K562 (cell line): ENCODE measurements around the gene CASP9. TPM values are rescaled to one million over a fixed set of nuclear protein-coding genes. Genes with fewer than 3 reads are reported as not detected.

Experiments
- CEBPB ChIP-seq: fragments of 450-650 bp; IDR thresholded peaks from 2 replicates; pipeline ENCODE4 v1.6.1; 2016; ENCODE audit warnings: missing genetic modification characterization, missing compliant biosample characterization
- CEBPG ChIP-seq, 3 experiments: fragments of 200-800 bp in 1 of 3; sonication (Bioruptor generic) in 1 of 3; sonication (generic) in 1 of 3; formaldehyde crosslinking in 1 of 3; IDR thresholded peaks in 2 of 3; conservative IDR thresholded peaks in 1 of 3; 2 replicates each; pipeline versions ENCODE4 v1.6.1 to v1.8.0; 2016 to 2022; ENCODE audit warnings: missing compliant biosample characterization in 2 of 3, missing genetic modification characterization in 2 of 3, mild to moderate bottlenecking in 1 of 3, missing genetic modification reagents in 1 of 3
- HMGN3 ChIP-seq: IDR thresholded peaks from 2 replicates; pipeline ENCODE4 v1.6.1; 2011; ENCODE audit warnings: borderline replicate concordance, low read depth, mild to moderate bottlenecking, mixed read lengths, low read length; ENCODE audit not compliant: insufficient read length; ENCODE audit errors: extremely low read depth
- JUN ChIP-seq, 2 experiments: sonication (generic) in 1 of 2; formaldehyde crosslinking in 1 of 2; IDR thresholded peaks; 2 replicates each; pipeline versions ENCODE4 v1.6.1 to v1.8.0; 2012 to 2022; ENCODE audit warnings: borderline replicate concordance in 2 of 2, mild to moderate bottlenecking in 2 of 2, improper control_type of control experiment in 1 of 2, low read depth in 1 of 2, low read length in 1 of 2, missing genetic modification reagents in 1 of 2
- NFE2 ChIP-seq: IDR thresholded peaks from 2 replicates; pipeline ENCODE4 v1.6.1; 2014; ENCODE audit warnings: antibody characterized with exemption, low read depth
- NFXL1 ChIP-seq: fragments of 450-650 bp; formaldehyde crosslinking; IDR thresholded peaks from 2 replicates; pipeline ENCODE4 v1.4.0; 2021; ENCODE audit warnings: mild to moderate bottlenecking
- NR2C1 ChIP-seq, 2 experiments: fragments of 450-650 bp; IDR thresholded peaks; 2 replicates each; pipeline ENCODE4 v1.6.1; 2017; ENCODE audit warnings: mild to moderate bottlenecking in 2 of 2, antibody characterized with exemption in 1 of 2, inconsistent platforms in 1 of 2, missing compliant biosample characterization in 1 of 2, missing genetic modification characterization in 1 of 2
- OTX1 ChIP-seq: fragments of 450-650 bp; formaldehyde crosslinking; IDR thresholded peaks from 2 replicates; pipeline ENCODE4 v1.4.0; 2022; ENCODE audit warnings: mild to moderate bottlenecking
- PHF21A ChIP-seq: fragments of 450-650 bp; IDR thresholded peaks from 2 replicates; pipeline ENCODE4 v1.6.1; 2017; ENCODE audit warnings: low read depth, borderline replicate concordance
- RBFOX2 ChIP-seq: fragments of 200-400 bp; formaldehyde crosslinking; IDR thresholded peaks from 2 replicates; pipeline ENCODE4 v1.6.1; 2017; ENCODE audit warnings: low read depth, mild to moderate bottlenecking, low read length, moderate library complexity
- SRSF7 ChIP-seq: fragments of 200-400 bp; formaldehyde crosslinking; optimal IDR thresholded peaks from 2 replicates; pipeline ENCODE3; 2017; ENCODE audit warnings: mild to moderate bottlenecking, low read depth, low read length
- TEAD1 ChIP-seq, 2 experiments: fragments of 450-650 bp in 1 of 2; sonication (generic) in 1 of 2; formaldehyde crosslinking; IDR thresholded peaks; 2 replicates each; pipeline versions ENCODE4 v1.4.0 to v1.8.0; 2020 to 2022; ENCODE audit warnings: mild to moderate bottlenecking in 2 of 2, missing genetic modification reagents in 1 of 2
- TRIM24 ChIP-seq, 2 experiments: fragments of 450-650 bp; IDR thresholded peaks; 2 replicates each; pipeline ENCODE4 v1.6.1; 2016
- YY1 ChIP-seq, 3 experiments: IDR thresholded peaks; 2 replicates each; pipeline ENCODE4 v1.6.1; 2011; ENCODE audit warnings: low read length in 2 of 3, mild to moderate bottlenecking in 2 of 3, moderate library complexity in 2 of 3, borderline replicate concordance in 1 of 3, control low read depth in 1 of 3, low read depth in 1 of 3; ENCODE audit not compliant: insufficient read depth in 3 of 3, insufficient replicate concordance in 2 of 3, control insufficient read depth in 1 of 3, insufficient read length in 1 of 3; ENCODE audit errors: extremely low read depth in 1 of 3
- ZNF224 ChIP-seq: sonication (generic); formaldehyde crosslinking; IDR thresholded peaks from 2 replicates; pipeline ENCODE4 v1.8.0; 2022; ENCODE audit warnings: mild to moderate bottlenecking, missing genetic modification reagents
- ZNF436 ChIP-seq: fragments of 250-450, 450-650 bp; sonication (Bioruptor Pico); formaldehyde crosslinking; IDR thresholded peaks from 2 replicates; pipeline ENCODE4 v1.7.0; 2020; ENCODE audit warnings: mild to moderate bottlenecking
- ZNF696 ChIP-seq: fragments of 250-450 bp; sonication (Bioruptor Pico); conservative IDR thresholded peaks from 2 replicates; pipeline ENCODE4 v1.4.0; 2020; ENCODE audit warnings: mild to moderate bottlenecking, moderate library complexity
- polyA plus RNA-seq, 8 experiments: library from polyadenylated mRNA; depleted of rRNA in 4 of 8; stranded (reverse) in 5 of 8; unstranded in 3 of 8; fragments of >200 nt; fragmentation: Nextera tagmentation in 2 of 8; fragmentation: Illumina TruSeq in 1 of 8; extraction: Ambion mirVana in 2 of 8; extraction: Trizol in 1 of 8; gene quantifications; 2 replicates each; pipeline versions ENCODE4 v1.2.1 to v1.2.3, GENCODE V29; 2011 to 2014; ENCODE audit warnings: inconsistent platforms in 1 of 8, missing spikeins in 1 of 8
- total RNA-seq, 7 experiments: library from RNA; depleted of rRNA in 6 of 7; stranded (reverse); fragments of >200 nt in 6 of 7; fragmentation: Illumina TruSeq in 2 of 7; extraction: Trizol in 2 of 7; gene quantifications; 2 replicates each; pipeline versions ENCODE4 v1.2.1 to v1.2.3, GENCODE V29; 2011 to 2021; ENCODE audit warnings: low replicate concordance in 1 of 7
- TF ChIP-seq, protein P1 (sequence below): sonication (generic); formaldehyde crosslinking; IDR thresholded peaks from 2 replicates; pipeline ENCODE4 v1.8.1; 2023; ENCODE audit warnings: missing genetic modification reagents, mild to moderate bottlenecking, borderline replicate concordance
- TF ChIP-seq, protein P2 (sequence below), 2 experiments: fragments of 450-650 bp in 1 of 2; sonication (generic) in 1 of 2; formaldehyde crosslinking in 1 of 2; IDR thresholded peaks in 1 of 2; conservative IDR thresholded peaks in 1 of 2; 2 replicates each; pipeline versions ENCODE4 v1.6.1 to v1.8.1; 2016 to 2023; ENCODE audit warnings: mild to moderate bottlenecking in 2 of 2, moderate library complexity in 2 of 2, inconsistent platforms in 1 of 2, missing genetic modification reagents in 1 of 2

The CASP9 gene
- total and polyA plus RNA-seq, 9 of the 15 experiments (the other 6 are each of a cell fraction or from before 2014, with no cell fraction given) = 10.8 to 54.1 (median 30.7) TPM

DNA sequence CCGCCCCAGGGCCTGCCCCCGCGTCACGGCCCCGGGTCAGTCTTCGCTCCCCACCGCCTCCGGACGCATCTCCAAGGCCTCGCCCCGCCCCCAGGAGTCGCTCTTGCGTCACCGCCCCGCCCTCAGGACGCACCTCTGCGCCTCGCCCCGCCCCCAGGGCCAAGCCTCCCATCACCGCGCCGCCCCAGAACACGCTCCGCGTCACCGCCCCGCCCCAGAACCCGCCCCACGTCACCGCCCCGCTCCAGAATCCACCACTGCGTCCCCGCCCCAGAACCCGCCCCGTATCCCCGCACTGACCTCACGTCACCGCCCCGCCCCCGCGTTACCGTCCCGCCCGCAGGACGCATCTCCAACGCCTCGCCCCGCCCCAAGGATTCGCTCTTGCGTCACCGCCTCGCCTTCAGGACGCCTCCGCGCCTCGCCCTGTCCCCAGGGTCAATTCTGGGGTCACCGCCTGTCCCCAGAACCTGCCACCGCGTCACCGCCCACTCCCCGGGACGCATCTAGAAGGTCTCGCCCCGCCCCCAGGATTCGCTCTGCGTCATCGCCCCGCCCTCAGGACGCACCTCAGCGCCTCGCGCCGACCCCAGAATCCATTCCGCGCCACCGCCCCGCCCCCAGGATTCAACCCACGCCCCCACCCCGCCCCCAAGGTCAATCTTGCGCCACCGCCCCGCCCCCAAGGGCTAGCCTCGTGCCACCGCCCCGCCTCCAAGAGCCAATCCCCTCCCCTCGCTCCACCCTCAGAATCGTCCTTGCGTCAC lies 451 bp upstream of the CASP9 start (continued):
- TF ChIP-seq, protein P1, sequence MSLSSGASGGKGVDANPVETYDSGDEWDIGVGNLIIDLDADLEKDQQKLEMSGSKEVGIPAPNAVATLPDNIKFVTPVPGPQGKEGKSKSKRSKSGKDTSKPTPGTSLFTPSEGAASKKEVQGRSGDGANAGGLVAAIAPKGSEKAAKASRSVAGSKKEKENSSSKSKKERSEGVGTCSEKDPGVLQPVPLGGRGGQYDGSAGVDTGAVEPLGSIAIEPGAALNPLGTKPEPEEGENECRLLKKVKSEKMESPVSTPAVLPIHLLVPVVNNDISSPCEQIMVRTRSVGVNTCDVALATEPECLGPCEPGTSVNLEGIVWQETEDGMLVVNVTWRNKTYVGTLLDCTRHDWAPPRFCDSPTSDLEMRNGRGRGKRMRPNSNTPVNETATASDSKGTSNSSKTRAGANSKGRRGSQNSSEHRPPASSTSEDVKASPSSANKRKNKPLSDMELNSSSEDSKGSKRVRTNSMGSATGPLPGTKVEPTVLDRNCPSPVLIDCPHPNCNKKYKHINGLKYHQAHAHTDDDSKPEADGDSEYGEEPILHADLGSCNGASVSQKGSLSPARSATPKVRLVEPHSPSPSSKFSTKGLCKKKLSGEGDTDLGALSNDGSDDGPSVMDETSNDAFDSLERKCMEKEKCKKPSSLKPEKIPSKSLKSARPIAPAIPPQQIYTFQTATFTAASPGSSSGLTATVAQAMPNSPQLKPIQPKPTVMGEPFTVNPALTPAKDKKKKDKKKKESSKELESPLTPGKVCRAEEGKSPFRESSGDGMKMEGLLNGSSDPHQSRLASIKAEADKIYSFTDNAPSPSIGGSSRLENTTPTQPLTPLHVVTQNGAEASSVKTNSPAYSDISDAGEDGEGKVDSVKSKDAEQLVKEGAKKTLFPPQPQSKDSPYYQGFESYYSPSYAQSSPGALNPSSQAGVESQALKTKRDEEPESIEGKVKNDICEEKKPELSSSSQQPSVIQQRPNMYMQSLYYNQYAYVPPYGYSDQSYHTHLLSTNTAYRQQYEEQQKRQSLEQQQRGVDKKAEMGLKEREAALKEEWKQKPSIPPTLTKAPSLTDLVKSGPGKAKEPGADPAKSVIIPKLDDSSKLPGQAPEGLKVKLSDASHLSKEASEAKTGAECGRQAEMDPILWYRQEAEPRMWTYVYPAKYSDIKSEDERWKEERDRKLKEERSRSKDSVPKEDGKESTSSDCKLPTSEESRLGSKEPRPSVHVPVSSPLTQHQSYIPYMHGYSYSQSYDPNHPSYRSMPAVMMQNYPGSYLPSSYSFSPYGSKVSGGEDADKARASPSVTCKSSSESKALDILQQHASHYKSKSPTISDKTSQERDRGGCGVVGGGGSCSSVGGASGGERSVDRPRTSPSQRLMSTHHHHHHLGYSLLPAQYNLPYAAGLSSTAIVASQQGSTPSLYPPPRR (CRISPR knock-in tag) = no peak
- no peak for TF ChIP-seq ZNF436 (CRISPR knock-in tag)
- no peak for TF ChIP-seq ZNF224 (CRISPR knock-in tag)
- no peak for TF ChIP-seq JUN (IDR thresholded peaks at IDR 0.05; ENCODE audit: borderline replicate concordance, low read depth, low read length)
- TF ChIP-seq JUN (CRISPR knock-in tag; IDR thresholded peaks at IDR 0.05; ENCODE audit: borderline replicate concordance) = no peak
- no peak for TF ChIP-seq ZNF696 (CRISPR knock-in tag)
- TF ChIP-seq YY1 (IDR thresholded peaks at IDR 0.05; ENCODE audit: borderline replicate concordance in 1 of 3, control insufficient read depth in 1 of 3, extremely low read depth in 1 of 3, insufficient read depth in 3 of 3, insufficient read length in 1 of 3, insufficient replicate concordance in 2 of 3, low read depth in 1 of 3, low read length in 2 of 3) = peak in 1 of 3 experiments; percentile 3
- TF ChIP-seq RBFOX2 = 0 out of 2 replicates have a peak, but pooled peaks have one; percentile 52
- TF ChIP-seq CEBPB = peak; percentile 67
- peak; percentile 76 for TF ChIP-seq NR2C1 (IDR thresholded peaks at IDR 0.05)
- TF ChIP-seq NR2C1 (tag; IDR thresholded peaks at IDR 0.05) = peak; percentile 82
- TF ChIP-seq TRIM24 (IDR thresholded peaks at IDR 0.05) = no peak
- no peak for TF ChIP-seq TEAD1 (CRISPR knock-in tag; IDR thresholded peaks at IDR 0.05)
- TF ChIP-seq OTX1 (CRISPR knock-in tag) = no peak
- no peak for TF ChIP-seq NFXL1 (CRISPR knock-in tag)
- TF ChIP-seq NFE2 = 0 out of 2 replicates have a peak, but pooled peaks have one; percentile 34
- TF ChIP-seq HMGN3 = peak; percentile 93
- TF ChIP-seq, protein P2, sequence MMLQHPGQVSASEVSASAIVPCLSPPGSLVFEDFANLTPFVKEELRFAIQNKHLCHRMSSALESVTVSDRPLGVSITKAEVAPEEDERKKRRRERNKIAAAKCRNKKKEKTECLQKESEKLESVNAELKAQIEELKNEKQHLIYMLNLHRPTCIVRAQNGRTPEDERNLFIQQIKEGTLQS (IDR thresholded peaks at IDR 0.05) = peak; percentile 92
- TF ChIP-seq, protein P2 (CRISPR knock-in tag; conservative IDR thresholded peaks at IDR 0.05) = peak; percentile 68; the same call in 1 of the 2 replicates
- TF ChIP-seq CEBPG (CRISPR knock-in tag; IDR thresholded peaks at IDR 0.05) = peak; percentile 90
- peak; percentile 81 to 96 for TF ChIP-seq CEBPG (tag; conservative IDR thresholded peaks at IDR 0.05 in 1 of 2, IDR thresholded peaks at IDR 0.05 in 1 of 2)
- no peak for TF ChIP-seq PHF21A
- TF ChIP-seq SRSF7 = no peak
